IMR-90 (cell line): ENCODE data around the gene PDZD7. TPM values are rescaled to one million over a fixed set of nuclear protein-coding genes. Genes with fewer than 3 reads are reported as not detected.

Experiments
- ATAC-seq: fragments of 200-7000 bp; cut with Tn5 transposase; 2 replicates; pipeline ENCODE4 v1.9.1; 2020; ENCODE audit warnings: low read depth, mild to moderate bottlenecking, moderate library complexity
- BruUV-seq: library from RNA; stranded (reverse); fragments of 400-500 nt; replicated peaks from 2 replicates; lab custom pipeline; 2021; lab: Mats Ljungman, UMichigan
- CTCF ChIA-PET: fragments of 300-600 bp; formaldehyde crosslinking; extraction: SDS; loops from one replicate; lab custom pipeline; 2021; ENCODE audit warnings: antibody characterized with exemption; lab: Yijun Ruan, JAX
- POLR2A ChIA-PET: fragments of 300-600 bp; sonication (Branson Sonifier 250); formaldehyde crosslinking; loops from one replicate; lab custom pipeline; 2022; ENCODE audit warnings: antibody characterized with exemption; ENCODE audit not compliant: unreplicated experiment; lab: Charles Lee
- DNase-seq: peaks from one replicate; pipeline ENCODE4 v3.0.0; 2013
- H2AFZ ChIP-seq: replicated peaks from 2 replicates; pipeline ENCODE3; 2013; ENCODE audit warnings: low read length, mild to moderate bottlenecking; ENCODE audit not compliant: poor library complexity
- H2AK5ac ChIP-seq: 2 replicates; pipeline ENCODE4 v1.6.1; 2013; ENCODE audit warnings: low read depth, low read length, inconsistent platforms
- H2AK9ac ChIP-seq: replicated peaks from 2 replicates; pipeline ENCODE3; 2013; ENCODE audit warnings: mild to moderate bottlenecking, low read depth, low read length, moderate library complexity; ENCODE audit not compliant: poor library complexity
- H2BK120ac ChIP-seq: 2 replicates; pipeline ENCODE4 v1.6.1; 2013; ENCODE audit warnings: low read depth, low read length, inconsistent platforms
- H2BK15ac ChIP-seq: 3 replicates; pipeline ENCODE4 v1.6.1; 2013; ENCODE audit warnings: low read depth, low read length, inconsistent platforms
- H2BK20ac ChIP-seq: 2 replicates; pipeline ENCODE4 v1.6.1; 2013; ENCODE audit warnings: low read depth, mild to moderate bottlenecking, inconsistent platforms, low read length, moderate library complexity
- H2BK5ac ChIP-seq: 2 replicates; pipeline ENCODE4 v1.6.1; 2013; ENCODE audit warnings: mild to moderate bottlenecking, low read depth, low read length, inconsistent platforms; ENCODE audit not compliant: poor library complexity, severe bottlenecking
- H3K14ac ChIP-seq: replicated peaks from 2 replicates; pipeline ENCODE4 v1.6.1; 2013; ENCODE audit warnings: low read depth, low read length, inconsistent platforms
- H3K18ac ChIP-seq: 2 replicates; pipeline ENCODE4 v1.6.1; 2013; ENCODE audit warnings: low read depth, low read length, control low read depth
- H3K23ac ChIP-seq: 2 replicates; pipeline ENCODE4 v1.6.1; 2013; ENCODE audit warnings: low read depth, low read length, inconsistent platforms
- H3K27ac ChIP-seq: 2 replicates; pipeline ENCODE4 v1.5.1; 2013; ENCODE audit warnings: mild to moderate bottlenecking, control low read depth, low read length; ENCODE audit not compliant: insufficient read depth
- H3K27me3 ChIP-seq: 2 replicates; pipeline ENCODE4 v1.6.1; 2013; ENCODE audit warnings: low read length; ENCODE audit not compliant: control insufficient read depth, insufficient read depth
- H3K36me3 ChIP-seq: 2 replicates; pipeline ENCODE4 v1.6.1; 2013; ENCODE audit warnings: low read length, mixed read lengths; ENCODE audit not compliant: control insufficient read depth, insufficient read depth
- H3K4ac ChIP-seq: 2 replicates; pipeline ENCODE4 v1.6.1; 2013; ENCODE audit warnings: low read depth, low read length, inconsistent platforms
- H3K4me1 ChIP-seq: 2 replicates; pipeline ENCODE4 v1.6.1; 2013; ENCODE audit warnings: low read length, mixed read lengths; ENCODE audit not compliant: control insufficient read depth, insufficient read depth
- H3K4me2 ChIP-seq: 2 replicates; pipeline ENCODE4 v1.6.1; 2013; ENCODE audit warnings: low read depth, mild to moderate bottlenecking, control low read depth, low read length, moderate library complexity
- H3K4me3 ChIP-seq: 2 replicates; pipeline ENCODE4 v1.5.1; 2013; ENCODE audit warnings: low read depth, mild to moderate bottlenecking, control low read depth, low read length, moderate library complexity; ENCODE audit not compliant: insufficient read depth
- H3K56ac ChIP-seq: 2 replicates; pipeline ENCODE4 v1.6.1; 2013; ENCODE audit warnings: low read length, inconsistent platforms; ENCODE audit not compliant: insufficient read depth; ENCODE audit errors: extremely low read depth
- H3K79me1 ChIP-seq, 2 experiments: 2 replicates each; pipeline ENCODE4 v1.6.1; 2013; ENCODE audit warnings: low read length in 2 of 2, inconsistent platforms in 1 of 2, low read depth in 1 of 2
- H3K9ac ChIP-seq: 2 replicates; pipeline ENCODE4 v1.6.1; 2013; ENCODE audit warnings: low read depth, low read length, control low read depth
- H3K9me1 ChIP-seq: 2 replicates; pipeline ENCODE4 v1.6.1; 2013; ENCODE audit warnings: low read length, inconsistent platforms; ENCODE audit not compliant: insufficient read depth
- H3K9me3 ChIP-seq: 2 replicates; pipeline ENCODE4 v1.6.1; 2013; ENCODE audit warnings: low read length; ENCODE audit not compliant: control insufficient read depth, insufficient read depth
- H4K20me1 ChIP-seq: 2 replicates; pipeline ENCODE4 v1.6.1; 2013; ENCODE audit warnings: low read length, inconsistent platforms; ENCODE audit not compliant: insufficient read depth
- H4K5ac ChIP-seq: 2 replicates; pipeline ENCODE4 v1.6.1; 2013; ENCODE audit warnings: mild to moderate bottlenecking, low read depth, low read length, control low read depth
- H4K8ac ChIP-seq, 2 experiments: 2 replicates each; pipeline ENCODE4 v1.6.1; 2013; ENCODE audit warnings: low read depth in 2 of 2, low read length in 2 of 2, control low read depth in 1 of 2, inconsistent platforms in 1 of 2
- H4K91ac ChIP-seq: 2 replicates; pipeline ENCODE4 v1.6.1; 2013; ENCODE audit warnings: low read depth, low read length, inconsistent platforms; ENCODE audit not compliant: insufficient read depth
- BHLHE40 ChIP-seq: fragments of 150-350 bp; IDR thresholded peaks from 2 replicates; pipeline ENCODE4 v1.6.1; 2016; ENCODE audit warnings: mild to moderate bottlenecking, low read depth, low read length
- CEBPB ChIP-seq: IDR thresholded peaks from 2 replicates; pipeline ENCODE4 v1.6.1; 2012; ENCODE audit warnings: low read depth, low read length, improper control_type of control experiment
- CHD1 ChIP-seq: IDR thresholded peaks from 2 replicates; pipeline ENCODE4 v1.6.1; 2012; ENCODE audit warnings: low read depth, low read length, improper control_type of control experiment
- FOS ChIP-seq: fragments of 150-350 bp; IDR thresholded peaks from 2 replicates; pipeline ENCODE4 v1.6.1; 2016; ENCODE audit warnings: low read depth, low read length
- MAFK ChIP-seq: IDR thresholded peaks from 2 replicates; pipeline ENCODE4 v1.6.1; 2012; ENCODE audit warnings: low read depth, low read length, improper control_type of control experiment
- MAZ ChIP-seq: IDR thresholded peaks from 2 replicates; pipeline ENCODE4 v1.6.1; 2012; ENCODE audit warnings: low read depth, mild to moderate bottlenecking, low read length, improper control_type of control experiment, moderate library complexity, borderline replicate concordance
- NFE2L2 ChIP-seq: fragments of 150-350 bp; IDR thresholded peaks from 2 replicates; pipeline ENCODE4 v1.6.1; 2016; ENCODE audit warnings: low read depth, mild to moderate bottlenecking, low read length
- POLR2A ChIP-seq: IDR thresholded peaks from 2 replicates; pipeline ENCODE4 v1.6.1; 2012; ENCODE audit warnings: mild to moderate bottlenecking, low read depth, low read length
- RAD21 ChIP-seq: IDR thresholded peaks from 2 replicates; pipeline ENCODE4 v1.6.1; 2012; ENCODE audit warnings: low read length, improper control_type of control experiment
- RCOR1 ChIP-seq: IDR thresholded peaks from 2 replicates; pipeline ENCODE4 v1.6.1; 2012; ENCODE audit warnings: mild to moderate bottlenecking, low read length, improper control_type of control experiment; ENCODE audit not compliant: insufficient replicate concordance
- RFX5 ChIP-seq: IDR thresholded peaks from 2 replicates; pipeline ENCODE4 v1.8.0; 2012; ENCODE audit warnings: low read depth, mild to moderate bottlenecking, low read length, moderate library complexity
- SMC3 ChIP-seq: fragments of 150-350 bp; IDR thresholded peaks from 2 replicates; pipeline ENCODE4 v1.6.1; 2016; ENCODE audit warnings: low read depth, mild to moderate bottlenecking, antibody characterized with exemption, low read length, moderate library complexity
- WGBS, 2 experiments: methylation state at CpG; one replicate each; pipeline versions ENCODE4 v1.1.5 to v1.1.7; 2013; ENCODE audit warnings: missing lambda C conversion rate in 2 of 2; ENCODE audit not compliant: insufficient read length in 1 of 2; ENCODE audit errors: extremely low coverage in 2 of 2; 5-methylcytosine and 5-hydroxymethylcytosine counted together
- dilution Hi-C: fragments of 300-500 bp; cut with HindIII; formaldehyde crosslinking; loops from one replicate; pipeline ENCODE4 v1.14.3; 2018; ENCODE audit warnings: low sequenced_read_pairs; ENCODE audit not compliant: unreplicated experiment
- in situ Hi-C: fragments of 300-500 bp; cut with MboI; formaldehyde crosslinking; loops from 3 replicates; pipeline ENCODE4 v1.14.3; 2019; ENCODE audit warnings: low sequenced_read_pairs, inconsistent platforms, mixed read lengths
- intact Hi-C: fragments of 100-400 bp; cut with micrococcal nuclease; formaldehyde crosslinking; loops from 2 replicates; pipeline ENCODE4 v1.10.0; 2022
- polyA plus RNA-seq, 3 experiments: library from polyadenylated mRNA; depleted of rRNA; stranded (reverse); fragments of >200 nt; gene quantifications; 2 replicates each; pipeline ENCODE4 v1.2.3, GENCODE V29; 2012; ENCODE audit warnings: low replicate concordance in 1 of 3
- total RNA-seq: library from RNA; depleted of rRNA; stranded (reverse); fragments of >200 nt; gene quantifications from 2 replicates; pipeline ENCODE4 v1.2.3, GENCODE V29; 2012
- TF ChIP-seq, protein P1 (sequence below): fragments of 150-350 bp; IDR thresholded peaks from 2 replicates; pipeline ENCODE4 v1.6.1; 2017; ENCODE audit warnings: mild to moderate bottlenecking, antibody characterized with exemption, low read length, low read depth
- TF ChIP-seq, protein P2 (sequence below): conservative IDR thresholded peaks from 2 replicates; pipeline ENCODE4 v1.5.1; 2012; ENCODE audit warnings: mild to moderate bottlenecking, low read depth, low read length, improper control_type of control experiment
- TF ChIP-seq, protein P3 (sequence below): fragments of 150-350 bp; IDR thresholded peaks from 2 replicates; pipeline ENCODE4 v1.6.1; 2016; ENCODE audit warnings: low read depth, mild to moderate bottlenecking, low read length, moderate library complexity, borderline replicate concordance

The PDZD7 gene
- total and polyA plus RNA-seq, 2 of the 4 experiments (the other 2 are of a cell fraction): 0.90 to 1.5 TPM

DNA sequence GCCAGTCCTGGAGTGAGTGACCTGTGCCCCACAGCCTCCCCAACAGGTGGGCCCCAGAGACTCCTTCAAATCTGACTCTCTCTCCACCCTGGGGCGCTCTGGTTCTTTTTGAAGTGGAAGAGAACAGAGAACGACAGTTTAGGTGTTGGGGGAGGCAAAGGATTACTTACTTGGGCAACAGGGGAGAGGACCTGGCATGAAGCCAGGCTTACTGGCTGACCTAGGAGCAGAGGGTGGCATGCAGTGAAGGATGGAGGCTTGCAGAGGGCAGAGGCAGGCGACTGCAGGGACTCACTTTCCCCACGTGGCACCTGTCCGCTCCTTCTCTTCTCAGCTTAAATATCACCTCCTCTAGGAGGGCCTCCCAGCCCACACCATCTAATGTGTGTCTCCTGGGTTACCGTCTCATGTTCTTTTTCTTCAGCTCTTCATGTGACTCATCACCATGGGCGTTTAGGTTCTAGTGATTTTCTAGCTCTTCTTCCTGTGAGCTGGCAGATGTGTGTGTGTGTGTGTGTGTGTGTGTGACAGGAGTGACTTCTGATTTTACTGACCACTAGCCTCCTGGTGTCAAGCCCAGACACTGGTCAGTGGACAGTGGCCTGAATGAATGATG, 15.9 kb downstream of the PDZD7 start:
- ATAC-seq: peak; percentile 30
- no peak overlapping the region for H3K14ac ChIP-seq
- peak overlapping the region; percentile 39 for H3K4ac ChIP-seq
- H2AK5ac ChIP-seq: peak overlapping the region; percentile 90; the same call in 1 of the 2 replicates
- H3K23ac ChIP-seq: no peak overlapping the region
- no peak overlapping the region for H3K18ac ChIP-seq
- no peak overlapping the region for H3K27ac ChIP-seq
- intact Hi-C loops (loop anchor here (10.0 kb wide), 1 partner anchor 450 kb away; no protein-coding TSS in a partner anchor), in situ Hi-C loops (no loop called here), dilution Hi-C loops (no loop called here)
- BruUV-seq: no TSS peak
- H4K91ac ChIP-seq: 0 out of 2 replicates have a peak overlapping the region, but pooled peaks have one; percentile 19
- no peak overlapping the region for H4K5ac ChIP-seq
- no peak overlapping the region for H2BK20ac ChIP-seq
- no peak overlapping the region for H3K9ac ChIP-seq
- peak overlapping the region; percentile 92 for H2AK9ac ChIP-seq
- H4K20me1 ChIP-seq: peaks cover 4% of the 10 kb centered on the region; the same call in 1 of the 2 replicates
- TF ChIP-seq, protein P1, sequence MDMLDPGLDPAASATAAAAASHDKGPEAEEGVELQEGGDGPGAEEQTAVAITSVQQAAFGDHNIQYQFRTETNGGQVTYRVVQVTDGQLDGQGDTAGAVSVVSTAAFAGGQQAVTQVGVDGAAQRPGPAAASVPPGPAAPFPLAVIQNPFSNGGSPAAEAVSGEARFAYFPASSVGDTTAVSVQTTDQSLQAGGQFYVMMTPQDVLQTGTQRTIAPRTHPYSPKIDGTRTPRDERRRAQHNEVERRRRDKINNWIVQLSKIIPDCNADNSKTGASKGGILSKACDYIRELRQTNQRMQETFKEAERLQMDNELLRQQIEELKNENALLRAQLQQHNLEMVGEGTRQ: peak; percentile 48; the same call in 1 of the 2 replicates
- TF ChIP-seq SMC3 (no peak), MAFK (no peak), CHD1 (no peak), MAZ (no peak), NFE2L2 (no peak), CEBPB (no peak), FOS (peak; percentile 80), RCOR1 (peak; percentile 9), RAD21 (no peak), BHLHE40 (peak; percentile 48; the same call in 1 of the 2 replicates), POLR2A (no peak), RFX5 (no peak)
- TF ChIP-seq, protein P2, sequence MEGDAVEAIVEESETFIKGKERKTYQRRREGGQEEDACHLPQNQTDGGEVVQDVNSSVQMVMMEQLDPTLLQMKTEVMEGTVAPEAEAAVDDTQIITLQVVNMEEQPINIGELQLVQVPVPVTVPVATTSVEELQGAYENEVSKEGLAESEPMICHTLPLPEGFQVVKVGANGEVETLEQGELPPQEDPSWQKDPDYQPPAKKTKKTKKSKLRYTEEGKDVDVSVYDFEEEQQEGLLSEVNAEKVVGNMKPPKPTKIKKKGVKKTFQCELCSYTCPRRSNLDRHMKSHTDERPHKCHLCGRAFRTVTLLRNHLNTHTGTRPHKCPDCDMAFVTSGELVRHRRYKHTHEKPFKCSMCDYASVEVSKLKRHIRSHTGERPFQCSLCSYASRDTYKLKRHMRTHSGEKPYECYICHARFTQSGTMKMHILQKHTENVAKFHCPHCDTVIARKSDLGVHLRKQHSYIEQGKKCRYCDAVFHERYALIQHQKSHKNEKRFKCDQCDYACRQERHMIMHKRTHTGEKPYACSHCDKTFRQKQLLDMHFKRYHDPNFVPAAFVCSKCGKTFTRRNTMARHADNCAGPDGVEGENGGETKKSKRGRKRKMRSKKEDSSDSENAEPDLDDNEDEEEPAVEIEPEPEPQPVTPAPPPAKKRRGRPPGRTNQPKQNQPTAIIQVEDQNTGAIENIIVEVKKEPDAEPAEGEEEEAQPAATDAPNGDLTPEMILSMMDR: peak; percentile 0; the same call in 1 of the 2 replicates
- TF ChIP-seq, protein P3, sequence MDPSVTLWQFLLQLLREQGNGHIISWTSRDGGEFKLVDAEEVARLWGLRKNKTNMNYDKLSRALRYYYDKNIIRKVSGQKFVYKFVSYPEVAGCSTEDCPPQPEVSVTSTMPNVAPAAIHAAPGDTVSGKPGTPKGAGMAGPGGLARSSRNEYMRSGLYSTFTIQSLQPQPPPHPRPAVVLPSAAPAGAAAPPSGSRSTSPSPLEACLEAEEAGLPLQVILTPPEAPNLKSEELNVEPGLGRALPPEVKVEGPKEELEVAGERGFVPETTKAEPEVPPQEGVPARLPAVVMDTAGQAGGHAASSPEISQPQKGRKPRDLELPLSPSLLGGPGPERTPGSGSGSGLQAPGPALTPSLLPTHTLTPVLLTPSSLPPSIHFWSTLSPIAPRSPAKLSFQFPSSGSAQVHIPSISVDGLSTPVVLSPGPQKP: no peak
- ChIA-PET CTCF (interaction anchor here (0.6 to 6.8 kb wide), 17 partner anchors 10 to 496 kb away, joined by 3 to 48 read pairs (median 4); partner anchors contain the start of genes KAZALD1, LZTS2, MRPL43 and PDZD7), POLR2A (no interaction called here)
- H3K36me3 ChIP-seq: no peaks in the 10 kb centered on the region
- H3K9me3 ChIP-seq: no peaks in the 10 kb centered on the region
- H2BK5ac ChIP-seq: no peak overlapping the region
- H4K8ac ChIP-seq: no peak overlapping the region
- H3K4me2 ChIP-seq: no peak overlapping the region
- peak overlapping the region; percentile 28 for H2AFZ ChIP-seq
- no peak overlapping the region for H3K4me3 ChIP-seq
- no peaks in the 10 kb centered on the region; the same call in 1 of the 2 replicates for H3K27me3 ChIP-seq
- H3K9me1 ChIP-seq: peaks cover 13% of the 10 kb centered on the region
- no peak overlapping the region for H2BK120ac ChIP-seq
- WGBS, 2 experiments: 0% methylated on average over 1 of the region's 7 CpGs; no CpG with 5 or more reads in 1 of the 2 experiments
- 0 out of 4 replicates have a peak, but pooled peaks cover 0 to 7% of the 10 kb centered on the region in 2 experiments for H3K79me1 ChIP-seq
- peaks cover 22% of the 10 kb centered on the region for H3K4me1 ChIP-seq
- peak; percentile 98 for DNase-seq
- H3K56ac ChIP-seq: no peak overlapping the region
- H2BK15ac ChIP-seq: no peak overlapping the region
